GM21515 (cell line): ENCODE data around the gene KRTAP2-4.
"Not testable (repeated sequence)": the region's sequence is repeated elsewhere in the genome, so short reads cannot be mapped to it uniquely, and the experiment has no call there.

Experiments used
- ATAC-seq: cut with Tn5 transposase; IDR thresholded peaks from one replicate; pipeline ENCODE4 v1.9.1; 2021; ENCODE audit not compliant: unreplicated experiment

The KRTAP2-4 gene

GRCh38 chr17:41065829-41066624, at the start of gene KRTAP2-4:
Gene KRTAP2-4 (minus strand): TSS chr17:41065879. CDS start chr17:41065845, 34 bp downstream.
- no peak for ATAC-seq

- ATAC-seq: no peak
Observed at GRCh38 chr17:41111151-41111885, 45.6 kb upstream of the KRTAP2-4 start.

- ATAC-seq: not testable (repeated sequence)
Observed at GRCh38 chr17:41108728-41109386, 43.2 kb upstream of the KRTAP2-4 start.

- ATAC-seq: no peak
Observed at GRCh38 chr17:41107941-41108450, 42.3 kb upstream of the KRTAP2-4 start.

- not testable (repeated sequence) for ATAC-seq
Observed at GRCh38 chr17:41105347-41105746, 39.7 kb upstream of the KRTAP2-4 start, which contains the start of gene KRTAP4-9. Gene KRTAP4-9 (plus strand): TSS chr17:41105389. CDS start chr17:41105389, 0 bp downstream.

- not testable (repeated sequence) for ATAC-seq
Observed at GRCh38 chr17:41104386-41105038, 38.8 kb upstream of the KRTAP2-4 start.

GRCh38 chr17:41103896-41104295, 38.2 kb upstream of the KRTAP2-4 start:
- no peak for ATAC-seq

- no peak for ATAC-seq
Observed at GRCh38 chr17:41101586-41102259, 36.0 kb upstream of the KRTAP2-4 start, which contains the start of gene KRTAP4-16. Gene KRTAP4-16 (minus strand): TSS chr17:41102209. CDS start chr17:41102209, 0 bp downstream.

- ATAC-seq: not testable (repeated sequence)
Observed at GRCh38 chr17:41099682-41100480, 34.2 kb upstream of the KRTAP2-4 start.

GRCh38 chr17:41098481-41098880, 32.8 kb upstream of the KRTAP2-4 start:
- ATAC-seq: no peak

- ATAC-seq: no peak
Observed at GRCh38 chr17:41098042-41098441, 32.4 kb upstream of the KRTAP2-4 start, which contains the start of gene KRTAP4-8. Gene KRTAP4-8 (minus strand): TSS chr17:41098142. CDS start chr17:41098084, 58 bp downstream.

GRCh38 chr17:41096055-41096454, 30.4 kb upstream of the KRTAP2-4 start:
- no peak for ATAC-seq

GRCh38 chr17:41088760-41089352, 23.2 kb upstream of the KRTAP2-4 start:
- not testable (repeated sequence) for ATAC-seq

GRCh38 chr17:41084100-41084856, 18.6 kb upstream of the KRTAP2-4 start, which contains the start of gene KRTAP4-7:
Gene KRTAP4-7 (plus strand): TSS chr17:41084150. CDS start chr17:41084207, 57 bp downstream.
- ATAC-seq: not testable (repeated sequence)

- not testable (repeated sequence) for ATAC-seq
Observed at GRCh38 chr17:41083427-41083826, 17.7 kb upstream of the KRTAP2-4 start.

GRCh38 chr17:41082626-41083025, 16.9 kb upstream of the KRTAP2-4 start:
- no peak for ATAC-seq

GRCh38 chr17:41076788-41077187, 11.1 kb upstream of the KRTAP2-4 start:
- no peak for ATAC-seq

- ATAC-seq: no peak
Observed at GRCh38 chr17:41073676-41074075, 8.0 kb upstream of the KRTAP2-4 start.
